DOHH2 (cell line): ENCODE measurements around the gene FAM184A.

Experiments
- EZH2phosphoT487 ChIP-seq: fragments of 200-600 bp; sonication (generic); IDR thresholded peaks from 2 replicates; pipeline ENCODE4 v1.6.1; 2017; ENCODE audit warnings: borderline replicate concordance, mild to moderate bottlenecking, antibody characterized with exemption, low read length, moderate library complexity, mixed read lengths
- TF ChIP-seq, protein P1 (sequence below): fragments of 200-600 bp; sonication (generic); IDR thresholded peaks from one replicate; pipeline ENCODE4 v1.5.1; 2014; ENCODE audit warnings: antibody characterized with exemption, mild to moderate bottlenecking, low read depth, low read length; ENCODE audit not compliant: poor library complexity, severe bottlenecking

DNA sequence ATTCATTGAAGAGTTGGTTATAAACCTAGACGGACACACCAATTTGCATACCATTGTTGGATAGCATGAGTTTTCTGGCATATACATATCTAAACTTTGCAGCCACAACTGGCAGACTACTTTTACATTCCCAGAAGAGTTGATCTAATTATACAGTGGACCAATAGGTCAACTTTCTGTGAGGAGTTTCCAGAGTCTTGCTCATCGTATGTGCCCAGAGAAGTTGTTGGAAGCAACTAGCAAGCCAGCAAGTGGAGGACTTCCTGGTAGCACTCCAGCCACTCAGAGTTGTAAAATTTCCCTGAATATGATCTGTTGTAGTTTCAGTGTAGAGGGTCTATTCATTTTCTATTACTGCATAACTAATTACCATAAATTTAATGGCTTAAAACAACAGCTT is 47.1 kb upstream of the FAM184A start:
- TF ChIP-seq, protein P1, sequence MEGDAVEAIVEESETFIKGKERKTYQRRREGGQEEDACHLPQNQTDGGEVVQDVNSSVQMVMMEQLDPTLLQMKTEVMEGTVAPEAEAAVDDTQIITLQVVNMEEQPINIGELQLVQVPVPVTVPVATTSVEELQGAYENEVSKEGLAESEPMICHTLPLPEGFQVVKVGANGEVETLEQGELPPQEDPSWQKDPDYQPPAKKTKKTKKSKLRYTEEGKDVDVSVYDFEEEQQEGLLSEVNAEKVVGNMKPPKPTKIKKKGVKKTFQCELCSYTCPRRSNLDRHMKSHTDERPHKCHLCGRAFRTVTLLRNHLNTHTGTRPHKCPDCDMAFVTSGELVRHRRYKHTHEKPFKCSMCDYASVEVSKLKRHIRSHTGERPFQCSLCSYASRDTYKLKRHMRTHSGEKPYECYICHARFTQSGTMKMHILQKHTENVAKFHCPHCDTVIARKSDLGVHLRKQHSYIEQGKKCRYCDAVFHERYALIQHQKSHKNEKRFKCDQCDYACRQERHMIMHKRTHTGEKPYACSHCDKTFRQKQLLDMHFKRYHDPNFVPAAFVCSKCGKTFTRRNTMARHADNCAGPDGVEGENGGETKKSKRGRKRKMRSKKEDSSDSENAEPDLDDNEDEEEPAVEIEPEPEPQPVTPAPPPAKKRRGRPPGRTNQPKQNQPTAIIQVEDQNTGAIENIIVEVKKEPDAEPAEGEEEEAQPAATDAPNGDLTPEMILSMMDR: no peak
- no peak for TF ChIP-seq EZH2phosphoT487
